HL-60 (cell line): ENCODE data around the gene LIN54.

Experiments
- CTCF ChIP-seq: IDR thresholded peaks from one replicate; pipeline ENCODE4 v1.5.1; 2011; ENCODE audit warnings: low read length, control low read depth, inconsistent platforms; ENCODE audit not compliant: insufficient read depth
- GABPA ChIP-seq: IDR thresholded peaks from 2 replicates; pipeline ENCODE4 v1.6.1; 2012; ENCODE audit warnings: low read depth
- POLR2AphosphoS5 ChIP-seq: IDR thresholded peaks from 2 replicates; pipeline ENCODE4 v1.6.1; 2012; ENCODE audit warnings: low read depth
- REST ChIP-seq: IDR thresholded peaks from 2 replicates; pipeline ENCODE4 v1.6.1; 2012; ENCODE audit warnings: low read depth; ENCODE audit not compliant: insufficient replicate concordance
- SPI1 ChIP-seq: IDR thresholded peaks from 2 replicates; pipeline ENCODE4 v1.6.1; 2012; ENCODE audit warnings: low read depth, mild to moderate bottlenecking, borderline replicate concordance

- TF ChIP-seq CTCF = no peak
- no peak for TF ChIP-seq POLR2AphosphoS5
- no peak for TF ChIP-seq GABPA
- TF ChIP-seq REST = no peak
- no peak for TF ChIP-seq SPI1
Observed at GRCh38 chr4:83012200-83012686, 1.6 kb upstream of the LIN54 start.
